Natural killer cell treated with Interleukin-12 subunit alpha and Interleukin-12 subunit beta and Interleukin-15 and Interleukin-18, amount 100 ng/mL, for 72 hours (primary cell): ENCODE data around the gene PHLDB2. TPM values are rescaled to one million over a fixed set of nuclear protein-coding genes. Genes with fewer than 3 reads are reported as not detected.

Experiments
- ATAC-seq, 2 donors: fragments of 150-1000 bp; cut with Tn5 transposase in 1 of 2; sonication (Bioruptor Pico), chemical (Tn5 transposase) in 1 of 2; 2 replicates each; pipeline ENCODE4 v1.10.0; 2021
- DNase-seq: peaks from one replicate; pipeline ENCODE4 v3.0.0; 2022; ENCODE audit warnings: low spot score
- H3K27ac Mint-ChIP-seq, 2 donors: 1 replicate in 1 of 2; 2 replicates in 1 of 2; pipeline ENCODE4 v1.8.0; 2022; ENCODE audit warnings: mixed read lengths in 2 of 2, mild to moderate bottlenecking in 1 of 2, moderate library complexity in 1 of 2
- H3K27me3 Mint-ChIP-seq, 2 donors: 1 replicate in 1 of 2; 2 replicates in 1 of 2; pipeline ENCODE4 v1.8.0; 2022; ENCODE audit warnings: mixed read lengths in 2 of 2
- H3K36me3 Mint-ChIP-seq: one replicate; pipeline ENCODE4 v1.8.0; 2022; ENCODE audit warnings: mixed read lengths
- H3K4me1 Mint-ChIP-seq, 2 donors: 1 replicate in 1 of 2; 2 replicates in 1 of 2; pipeline ENCODE4 v1.8.0; 2022; ENCODE audit warnings: low read depth in 2 of 2, mixed read lengths in 2 of 2, mild to moderate bottlenecking in 1 of 2
- H3K4me3 Mint-ChIP-seq: one replicate; pipeline ENCODE4 v1.8.0; 2022; ENCODE audit warnings: mixed read lengths
- H3K9me3 Mint-ChIP-seq: 2 replicates; pipeline ENCODE4 v1.8.0; 2022; ENCODE audit warnings: mixed read lengths
- total RNA-seq, 2 donors: library from RNA; stranded (reverse); gene quantifications; one replicate each; pipeline ENCODE4 v1.2.3, GENCODE V29; 2022

PHLDB2 gene
- total RNA-seq, 2 donors from 2014 or later = 12.2 to 13.6 TPM

- DNase-seq (no peak), ATAC-seq (no peak)
- H3K4me1 Mint-ChIP-seq = peaks cover 7 to 10% of the 10 kb centered on the region in 2 donors
- H3K4me3 Mint-ChIP-seq = no peak overlapping the region
- H3K27me3 Mint-ChIP-seq = no peaks in the 10 kb centered on the region
- H3K27ac Mint-ChIP-seq = no peak overlapping the region
- no peaks in the 10 kb centered on the region for H3K9me3 Mint-ChIP-seq
- H3K36me3 Mint-ChIP-seq = peaks cover 6% of the 10 kb centered on the region
Observed at GRCh38 chr3:111971533-111972130, 112.6 kb downstream of the PHLDB2 start.

- no peak for ATAC-seq
- H3K4me3 Mint-ChIP-seq = no peak overlapping the region
- no peaks in the 10 kb centered on the region for H3K9me3 Mint-ChIP-seq
- peaks cover 6% of the 10 kb centered on the region for H3K36me3 Mint-ChIP-seq
- H3K4me1 Mint-ChIP-seq = no peaks in the 10 kb centered on the region
- no peak for DNase-seq
- H3K27me3 Mint-ChIP-seq = no peaks in the 10 kb centered on the region
- H3K27ac Mint-ChIP-seq = no peak overlapping the region
Observed at GRCh38 chr3:111972891-111973290, 113.8 kb downstream of the PHLDB2 start.

GRCh38 chr3:111975131-111975530, 116.1 kb downstream of the PHLDB2 start:
- H3K27ac Mint-ChIP-seq = no peak overlapping the region
- DNase-seq = no peak

DNA sequence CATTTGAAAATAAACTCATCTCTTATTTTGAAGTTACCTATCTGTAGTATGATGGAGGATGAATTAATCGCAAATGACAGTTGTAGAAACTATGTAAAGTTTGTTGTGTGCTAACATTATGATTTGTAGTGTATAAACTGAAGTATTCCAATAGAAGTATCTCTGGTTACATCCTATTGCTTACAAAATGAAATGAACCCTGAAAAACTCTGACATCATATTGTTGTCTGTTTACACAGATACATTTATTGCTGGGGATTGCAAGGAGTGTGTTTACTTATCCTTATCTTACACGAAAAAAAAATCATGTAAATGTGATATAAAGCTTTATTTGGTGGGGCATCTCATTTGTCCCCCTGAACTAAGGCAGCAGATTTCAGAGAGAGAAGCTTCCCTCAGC, 117.2 kb downstream of the PHLDB2 start:
- H3K27ac Mint-ChIP-seq = no peak overlapping the region
- H3K36me3 Mint-ChIP-seq = peaks cover 6% of the 10 kb centered on the region
- H3K4me3 Mint-ChIP-seq = no peak overlapping the region
- no peak for DNase-seq
- H3K4me1 Mint-ChIP-seq = peaks cover 12 to 20% of the 10 kb centered on the region in 2 donors
- no peak for ATAC-seq
- no peaks in the 10 kb centered on the region for H3K27me3 Mint-ChIP-seq
- H3K9me3 Mint-ChIP-seq = no peaks in the 10 kb centered on the region

More at GRCh38 chr3:111975131-111975530, 116.1 kb downstream of the PHLDB2 start:
- no peaks in the 10 kb centered on the region for H3K9me3 Mint-ChIP-seq
- H3K36me3 Mint-ChIP-seq = peaks cover 6% of the 10 kb centered on the region
- H3K4me1 Mint-ChIP-seq = peaks cover 9 to 16% of the 10 kb centered on the region in 2 donors
- no peak for ATAC-seq
- H3K4me3 Mint-ChIP-seq = no peak overlapping the region
- H3K27me3 Mint-ChIP-seq = no peaks in the 10 kb centered on the region

DNA sequence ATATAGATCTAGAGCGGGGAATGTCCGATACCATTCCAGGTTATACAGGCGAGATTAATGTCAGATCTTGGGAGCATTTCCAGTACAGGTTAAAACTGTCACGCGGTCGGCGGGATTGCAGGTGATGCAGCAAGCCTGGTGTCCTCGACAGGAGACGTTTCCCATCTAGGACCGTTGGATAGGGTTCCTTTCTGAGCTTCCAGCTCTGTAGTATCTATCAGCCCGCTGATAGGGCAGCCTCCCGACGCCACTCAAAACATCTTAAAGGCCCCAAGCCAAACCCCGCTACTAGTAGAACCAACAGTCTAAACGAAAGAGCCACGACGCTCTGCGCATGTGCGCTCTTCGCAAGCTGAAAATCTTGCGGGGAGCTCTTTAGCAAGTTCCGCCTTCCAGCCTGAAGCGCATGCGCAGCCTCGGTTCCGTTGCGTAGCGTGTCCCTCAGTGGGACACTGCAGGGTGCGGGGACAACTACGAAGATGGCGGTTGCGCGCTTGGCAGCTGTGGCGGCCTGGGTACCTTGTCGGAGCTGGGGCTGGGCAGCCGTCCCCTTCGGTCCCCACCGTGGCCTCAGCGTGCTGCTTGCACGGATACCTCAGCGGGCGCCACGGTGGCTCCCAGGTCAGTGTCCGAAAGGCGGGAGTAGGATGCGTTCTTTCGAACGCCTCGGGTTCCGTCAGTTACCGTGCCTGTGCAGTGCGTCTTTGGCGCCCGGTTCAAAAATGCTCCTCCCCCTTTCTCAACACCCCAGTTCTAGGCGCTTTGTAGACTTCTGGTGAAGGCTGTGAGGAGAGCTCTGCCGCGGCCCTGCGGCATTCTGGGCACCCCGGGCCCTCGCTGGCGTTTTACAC, 119.7 kb downstream of the PHLDB2 start, which contains the start of gene ABHD10:
ABHD10 (plus strand) TSS at position 444 of the 851 bp plus-strand sequence; CDS start at position 480, 36 bp downstream.
- Mint-ChIP-seq H3K4me1 (peaks cover 12 to 20% of the 10 kb centered on the region in 2 donors), H3K4me3 (peak within 1 kb of the TSS; percentile 90), H3K9me3 (no peaks in the 10 kb centered on the region), H3K36me3 (peaks cover 3% of the 10 kb centered on the region), H3K27ac (peak within 1 kb of the TSS; percentile 93 to 96), H3K27me3 (no peaks in the 10 kb centered on the region)
- DNase-seq = peak; percentile 98
- peak; percentile 98 for ATAC-seq

DNA sequence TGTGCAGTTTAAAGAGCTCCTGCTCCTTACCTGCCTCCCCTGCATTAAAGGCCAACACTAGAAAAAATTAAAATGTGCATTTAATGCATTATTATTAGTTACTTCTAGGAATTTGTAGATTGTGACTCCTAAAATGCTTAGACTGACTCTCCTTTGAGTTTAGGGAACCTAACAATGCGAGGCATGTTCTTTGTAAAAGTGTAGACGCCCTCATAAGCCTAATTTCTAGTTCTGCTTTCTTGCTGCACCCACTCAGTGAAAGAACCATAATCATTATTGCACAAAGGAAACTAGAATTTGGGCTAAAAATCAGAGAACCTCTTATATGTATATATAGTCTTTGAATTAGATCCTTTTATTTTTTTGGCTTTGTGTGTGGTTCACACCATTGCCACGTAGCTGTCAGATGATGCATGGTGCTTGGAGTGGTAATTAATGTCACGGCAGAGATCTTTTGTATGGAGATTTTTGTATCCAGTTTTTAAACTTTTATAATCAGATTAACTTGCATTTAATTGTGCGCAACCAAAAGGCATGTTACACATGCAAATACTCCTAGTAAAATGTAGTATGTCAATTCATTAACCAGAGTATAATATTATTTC, 120.5 kb downstream of the PHLDB2 start:
- peak overlapping the region; percentile 90 for H3K4me3 Mint-ChIP-seq
- ATAC-seq (no peak), DNase-seq (no peak)
- no peaks in the 10 kb centered on the region for H3K27me3 Mint-ChIP-seq
- H3K27ac Mint-ChIP-seq = peak overlapping the region; percentile 93 to 96
- no peaks in the 10 kb centered on the region for H3K9me3 Mint-ChIP-seq
- H3K36me3 Mint-ChIP-seq = no peaks in the 10 kb centered on the region
- peaks cover 13 to 22% of the 10 kb centered on the region in 2 donors for H3K4me1 Mint-ChIP-seq

- no peak for DNase-seq
- peak overlapping the region; percentile 90 for H3K4me3 Mint-ChIP-seq
- H3K27ac Mint-ChIP-seq = peak overlapping the region in 1 of 2 donors; percentile 96
- no peaks in the 10 kb centered on the region for H3K36me3 Mint-ChIP-seq
- no peaks in the 10 kb centered on the region for H3K9me3 Mint-ChIP-seq
- H3K4me1 Mint-ChIP-seq = peaks cover 25 to 27% of the 10 kb centered on the region in 2 donors
- no peaks in the 10 kb centered on the region for H3K27me3 Mint-ChIP-seq
- no peak for ATAC-seq
Observed at GRCh38 chr3:111980716-111981456, 121.8 kb downstream of the PHLDB2 start.

DNA sequence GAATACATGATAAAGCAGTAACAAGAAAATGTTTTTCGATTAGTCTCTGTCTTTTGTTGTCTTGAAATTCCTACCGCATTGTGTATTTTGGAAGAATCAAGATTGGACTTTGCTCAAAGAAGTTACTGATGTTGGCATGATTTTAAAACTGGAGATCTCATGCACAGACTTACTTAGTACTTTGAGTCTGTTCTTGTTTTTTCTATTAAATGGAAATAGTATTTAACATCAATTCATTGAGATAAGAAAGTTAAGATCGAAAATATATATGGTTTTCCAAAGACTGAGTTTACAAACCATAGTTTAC, 122.3 kb downstream of the PHLDB2 start:
- H3K27me3 Mint-ChIP-seq = no peaks in the 10 kb centered on the region
- no peak overlapping the region for H3K27ac Mint-ChIP-seq
- no peaks in the 10 kb centered on the region for H3K9me3 Mint-ChIP-seq

GRCh38 chr3:111984636-111985298, 125.7 kb downstream of the PHLDB2 start:
- Mint-ChIP-seq H3K4me3 (no peak overlapping the region), H3K27me3 (no peaks in the 10 kb centered on the region)

More for the DNA sequence above, 122.3 kb downstream of the PHLDB2 start:
- Mint-ChIP-seq H3K4me3 (no peak overlapping the region), H3K4me1 (peaks cover 26 to 27% of the 10 kb centered on the region in 2 donors), H3K36me3 (no peaks in the 10 kb centered on the region)
- DNase-seq (no peak), ATAC-seq (no peak)

DNA sequence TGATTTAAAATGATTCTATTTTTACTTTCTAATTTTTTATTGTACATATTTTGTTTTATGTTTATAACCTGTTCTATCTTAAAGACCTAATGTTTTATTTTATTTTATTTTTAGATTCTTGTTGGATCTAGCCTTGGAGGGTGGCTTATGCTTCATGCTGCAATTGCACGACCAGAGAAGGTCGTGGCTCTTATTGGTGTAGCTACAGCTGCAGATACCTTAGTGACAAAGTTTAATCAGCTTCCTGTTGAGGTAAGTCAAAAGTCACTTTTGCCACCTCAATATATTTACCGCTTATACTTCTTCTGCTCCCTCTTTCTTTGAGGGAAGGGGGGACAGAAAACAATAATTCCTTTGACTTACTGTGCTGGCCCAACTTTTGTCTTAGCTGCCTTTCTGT, 127.7 kb downstream of the PHLDB2 start:
- peak overlapping the region in 1 of 2 donors; percentile 47 for H3K27ac Mint-ChIP-seq
- peaks cover 7 to 18% of the 10 kb centered on the region in 2 donors for H3K4me1 Mint-ChIP-seq
- no peaks in the 10 kb centered on the region for H3K27me3 Mint-ChIP-seq
- no peaks in the 10 kb centered on the region for H3K9me3 Mint-ChIP-seq
- ATAC-seq (no peak), DNase-seq (no peak)
- no peak overlapping the region for H3K4me3 Mint-ChIP-seq
- H3K36me3 Mint-ChIP-seq = peaks cover 10% of the 10 kb centered on the region

More at GRCh38 chr3:111984636-111985298, 125.7 kb downstream of the PHLDB2 start:
- Mint-ChIP-seq H3K4me1 (peaks cover 15 to 21% of the 10 kb centered on the region in 2 donors), H3K27ac (peak overlapping the region; percentile 3 to 22), H3K9me3 (no peaks in the 10 kb centered on the region), H3K36me3 (peaks cover 10% of the 10 kb centered on the region)
- no peak for DNase-seq
- ATAC-seq = no peak

- DNase-seq = no peak
- no peak overlapping the region for H3K4me3 Mint-ChIP-seq
- peaks cover 7 to 18% of the 10 kb centered on the region in 2 donors for H3K4me1 Mint-ChIP-seq
- H3K36me3 Mint-ChIP-seq = peaks cover 10% of the 10 kb centered on the region
- ATAC-seq = peak; percentile 60 to 61
- no peaks in the 10 kb centered on the region for H3K27me3 Mint-ChIP-seq
- H3K9me3 Mint-ChIP-seq = no peaks in the 10 kb centered on the region
- H3K27ac Mint-ChIP-seq = no peak overlapping the region
Observed at GRCh38 chr3:111989061-111989678, 130.1 kb downstream of the PHLDB2 start.

- no peak overlapping the region for H3K27ac Mint-ChIP-seq
- H3K27me3 Mint-ChIP-seq = peaks cover 0 to 2% of the 10 kb centered on the region in 2 donors
- peaks cover 0 to 4% of the 10 kb centered on the region in 2 donors for H3K4me1 Mint-ChIP-seq
- DNase-seq (no peak), ATAC-seq (no peak)
- H3K36me3 Mint-ChIP-seq = no peaks in the 10 kb centered on the region
- no peaks in the 10 kb centered on the region for H3K9me3 Mint-ChIP-seq
- H3K4me3 Mint-ChIP-seq = no peak overlapping the region
Observed at GRCh38 chr3:111993038-111993437, 134.0 kb downstream of the PHLDB2 start.
